Prostate gland (tissue), 2 donors: ENCODE measurements around the gene TEKT4. TPM values are rescaled to one million over a fixed set of nuclear protein-coding genes. Genes with fewer than 3 reads are reported as not detected.

Source experiments
- DNase-seq: peaks from one replicate; pipeline ENCODE4 v3.0.0-alpha.2; 2019; ENCODE audit warnings: low spot score
- H3K27ac ChIP-seq, 2 donors: fragments of 200-600 bp; sonication (generic); 2 replicates each; pipeline ENCODE4 v1.5.1; 2017 to 2019
- H3K27me3 ChIP-seq: fragments of 200-600 bp; sonication (generic); replicated peaks from 2 replicates; pipeline ENCODE4 v1.5.1; 2019; ENCODE audit not compliant: insufficient read depth
- H3K36me3 ChIP-seq, 2 donors: fragments of 200-600 bp; sonication (generic); 1 replicate in 1 of 2; 2 replicates in 1 of 2; pipeline versions ENCODE4 v1.5.1 to v1.8.1; 2017 to 2019
- H3K4me1 ChIP-seq: fragments of 200-600 bp; sonication (generic); replicated peaks from 2 replicates; pipeline ENCODE4 v1.5.1; 2019
- H3K4me3 ChIP-seq, 2 donors: fragments of 200-600 bp; sonication (generic); 2 replicates each; pipeline ENCODE4 v1.5.1; 2017 to 2019
- H3K9me3 ChIP-seq: fragments of 200-600 bp; sonication (generic); 2 replicates; pipeline ENCODE4 v1.5.1; 2017
- CTCF ChIP-seq, 4 experiments: fragments of 200-600 bp in 2 of 4; fragments of 450-650 bp in 2 of 4; sonication (generic) in 2 of 4; IDR thresholded peaks; 1 replicate in 3 of 4; 2 replicates in 1 of 4; pipeline ENCODE4 v1.5.1; 2016 to 2019; ENCODE audit warnings: antibody characterized with exemption in 4 of 4, mild to moderate bottlenecking in 2 of 4, moderate library complexity in 2 of 4
- POLR2A ChIP-seq: fragments of 450-650 bp; IDR thresholded peaks from one replicate; pipeline ENCODE4 v1.6.1; 2016; ENCODE audit warnings: antibody characterized with exemption, mild to moderate bottlenecking
- POLR2AphosphoS5 ChIP-seq: sonication (generic); formaldehyde crosslinking; IDR thresholded peaks from one replicate; pipeline ENCODE4 v1.6.1; 2017; ENCODE audit warnings: antibody characterized with exemption
- whole genome bisulfite sequencing: methylation state at CpG from one replicate; pipeline ENCODE4 v1.1.5; 2018; 5-methylcytosine and 5-hydroxymethylcytosine counted together
- intact Hi-C: fragments of 100-400 bp; cut with DNase I; formaldehyde crosslinking; loops from one replicate; pipeline ENCODE4 v1.14.2; 2022
- total RNA-seq, 2 donors: library from RNA; depleted of rRNA; stranded (reverse); fragments of >200 nt; gene quantifications; one replicate each; pipeline ENCODE4 v1.1.0, GENCODE V29; 2016

The TEKT4 gene
- total RNA-seq, 2 donors from 2014 or later = 0.09 to 1.6 TPM

GRCh38 chr2:94869131-94869530 is 2.1 kb upstream of the TEKT4 start:
- WGBS = 92% methylated on average over 4 of the region's 4 CpGs
- Histone ChIP-seq H3K4me3 (no peak overlapping the region), H3K27me3 (no peaks in the 10 kb centered on the region), H3K36me3 (no peaks in the 10 kb centered on the region), H3K27ac (no peak overlapping the region), H3K4me1 (no peaks in the 10 kb centered on the region), H3K9me3 (no peaks in the 10 kb centered on the region)
- TF ChIP-seq POLR2AphosphoS5 (no peak), CTCF (IDR thresholded peaks at IDR 0.05) (no peak), POLR2A (no peak)
- no peak for DNase-seq
- intact Hi-C loops = no loop called here

GRCh38 chr2:94869552-94870439 is 1.4 kb upstream of the TEKT4 start:
- H3K9me3 ChIP-seq = no peaks in the 10 kb centered on the region
- no peaks in the 10 kb centered on the region for H3K4me1 ChIP-seq
- H3K27ac ChIP-seq = no peak overlapping the region
- TF ChIP-seq POLR2A (no peak), POLR2AphosphoS5 (no peak), CTCF (IDR thresholded peaks at IDR 0.05) (no peak)
- no peaks in the 10 kb centered on the region for H3K27me3 ChIP-seq
- intact Hi-C loops = no loop called here
- WGBS = 80% methylated on average over 20 of the region's 22 CpGs
- no peak for DNase-seq
- no peaks in the 10 kb centered on the region for H3K36me3 ChIP-seq
- no peak overlapping the region for H3K4me3 ChIP-seq

GRCh38 chr2:94870440-94871225 is 597 bp upstream of the TEKT4 start:
- no peak overlapping the region for H3K27ac ChIP-seq
- intact Hi-C loops = no loop called here
- no peaks in the 10 kb centered on the region for H3K9me3 ChIP-seq
- 42% methylated on average over 23 of the region's 25 CpGs for WGBS
- H3K4me3 ChIP-seq = no peak overlapping the region
- no peaks in the 10 kb centered on the region for H3K4me1 ChIP-seq
- no peaks in the 10 kb centered on the region for H3K36me3 ChIP-seq
- peak in 1 of 4 experiments; percentile 39 for TF ChIP-seq CTCF (IDR thresholded peaks at IDR 0.05)
- TF ChIP-seq POLR2AphosphoS5 = no peak
- DNase-seq = no peak
- no peaks in the 10 kb centered on the region for H3K27me3 ChIP-seq

GRCh38 chr2:94872088-94872618 is 923 bp downstream of the TEKT4 start:
- WGBS = 47% methylated on average over 9 of the region's 10 CpGs

More at GRCh38 chr2:94872088-94872618, 923 bp downstream of the TEKT4 start:
- TF ChIP-seq CTCF (IDR thresholded peaks at IDR 0.05) (no peak), POLR2A (no peak), POLR2AphosphoS5 (no peak)
- Histone ChIP-seq H3K27me3 (no peaks in the 10 kb centered on the region), H3K4me3 (peak overlapping the region in 1 of 2 donors; percentile 25), H3K4me1 (no peaks in the 10 kb centered on the region), H3K36me3 (no peaks in the 10 kb centered on the region), H3K27ac (no peak overlapping the region), H3K9me3 (no peaks in the 10 kb centered on the region)
- intact Hi-C loops = no loop called here
- no peak for DNase-seq
